Left lung (tissue), 10 donors: Measurements from ENCODE around the gene JPH2. TPM values are rescaled to one million over a fixed set of nuclear protein-coding genes. Genes with fewer than 3 reads are reported as not detected.

Source experiments
- ATAC-seq: fragments of 200-7000 bp; cut with Tn5 transposase; one replicate; pipeline ENCODE4 v1.9.1; 2020; ENCODE audit warnings: moderate library complexity
- DNase-seq, 4 donors: peaks; one replicate each; pipeline ENCODE4 v3.0.0-alpha.2; 2013 to 2020
- H3K27ac ChIP-seq, 2 donors: fragments of 200-600 bp; sonication (generic) in 1 of 2; one replicate each; pipeline versions ENCODE4 v1.5.0 to v1.8.0; 2020 to 2021
- H3K27me3 ChIP-seq, 2 donors: fragments of 200-600 bp; sonication (generic) in 1 of 2; one replicate each; pipeline versions ENCODE4 v1.5.0 to v1.8.0; 2020 to 2021
- H3K36me3 ChIP-seq, 2 donors: fragments of 200-600 bp; sonication (generic) in 1 of 2; one replicate each; pipeline versions ENCODE4 v1.5.0 to v1.8.0; 2020 to 2021
- H3K4me1 ChIP-seq, 2 donors: fragments of 200-600 bp; one replicate each; pipeline ENCODE4 v1.8.0; 2021
- H3K4me3 ChIP-seq, 2 donors: fragments of 200-600 bp; sonication (generic) in 1 of 2; one replicate each; pipeline versions ENCODE4 v1.5.0 to v1.8.0; 2020 to 2021; ENCODE audit warnings: mild to moderate bottlenecking in 1 of 2
- H3K9me3 ChIP-seq, 2 donors: fragments of 200-600 bp; sonication (generic) in 1 of 2; one replicate each; pipeline versions ENCODE4 v1.5.0 to v1.8.0; 2020 to 2021
- CTCF ChIP-seq, 2 donors: fragments of 200-600 bp; sonication (generic) in 1 of 2; IDR thresholded peaks; one replicate each; pipeline versions ENCODE4 v1.5.0 to v1.8.0; 2021; ENCODE audit warnings: antibody characterized with exemption in 2 of 2
- intact Hi-C, 2 donors: fragments of 100-400 bp; cut with DNase I; formaldehyde crosslinking; loops; one replicate each; pipeline versions ENCODE4 v1.11.2 to v1.14.2; 2022
- polyA plus RNA-seq, 6 donors: library from polyadenylated mRNA; unstranded; fragments of 120-200 nt; gene quantifications; one replicate each; pipeline ENCODE4 v1.2.1, GENCODE V29; 2013; ENCODE audit not compliant: insufficient read length in 6 of 6
- total RNA-seq, 2 donors: library from RNA; stranded (reverse); fragmentation: NEBNext Ultra II Directional; extraction: Animal tissue kit (Norgen Biotek cat#: 25700); gene quantifications; one replicate each; pipeline ENCODE4 v1.2.1, GENCODE V29; 2021
- donor health status: DM: no; HTN: yes; CAD: no.
- donor health status: DM: no; HTN: no; CAD: no.

JPH2 gene
- total and polyA plus RNA-seq, 8 donors, result 0.83 to 7.4 (median 1.4) TPM

DNA sequence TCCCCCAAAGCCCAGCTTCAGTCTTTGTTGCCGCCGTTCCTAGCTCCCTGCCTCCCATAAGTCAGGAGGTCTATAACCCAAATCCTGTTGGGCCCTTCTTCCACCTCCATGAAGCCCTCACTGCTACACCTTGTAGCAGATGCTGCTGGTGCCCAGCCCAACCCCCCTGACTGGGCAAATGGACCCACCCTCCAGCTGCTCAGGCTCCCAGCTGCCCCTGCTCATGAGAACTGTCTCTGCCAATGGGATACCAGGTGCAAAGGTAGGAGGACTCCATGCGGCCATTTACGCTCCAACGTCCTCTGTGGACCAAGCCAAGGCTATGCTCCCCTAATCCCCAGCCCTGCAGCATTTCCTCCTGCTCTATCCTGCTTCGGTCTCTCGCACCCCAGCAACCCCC lies 71.8 kb downstream of the JPH2 start:
- Histone ChIP-seq H3K9me3 (no peaks in the 10 kb centered on the region), H3K36me3 (no peaks in the 10 kb centered on the region), H3K27ac (no peak overlapping the region), H3K4me1 (no peaks in the 10 kb centered on the region), H3K4me3 (no peak overlapping the region), H3K27me3 (peaks cover 10 to 54% of the 10 kb centered on the region in 2 donors)
- intact Hi-C loops, result no loop called here
- no peak for TF ChIP-seq CTCF (IDR thresholded peaks at IDR 0.05)
- DNase-seq (no peak), ATAC-seq (no peak)

- Histone ChIP-seq H3K36me3 (no peaks in the 10 kb centered on the region), H3K27me3 (peaks cover 10 to 59% of the 10 kb centered on the region in 2 donors)
- intact Hi-C loops, result no loop called here
Observed at GRCh38 chr20:44113618-44114376, 73.2 kb downstream of the JPH2 start.

GRCh38 chr20:44112889-44113617 lies 73.9 kb downstream of the JPH2 start:
- ATAC-seq (no peak), DNase-seq (no peak)
- no peaks in the 10 kb centered on the region for H3K36me3 ChIP-seq
- H3K27ac ChIP-seq, result no peak overlapping the region
- peaks cover 10 to 59% of the 10 kb centered on the region in 2 donors for H3K27me3 ChIP-seq
- no peaks in the 10 kb centered on the region for H3K4me1 ChIP-seq
- intact Hi-C loops, result no loop called here
- peaks cover 0 to 2% of the 10 kb centered on the region in 2 donors for H3K9me3 ChIP-seq
- H3K4me3 ChIP-seq, result no peak overlapping the region
- no peak for TF ChIP-seq CTCF (IDR thresholded peaks at IDR 0.05)

More at GRCh38 chr20:44113618-44114376, 73.2 kb downstream of the JPH2 start:
- ATAC-seq (no peak), DNase-seq (no peak)
- H3K27ac ChIP-seq, result no peak overlapping the region
- no peak for TF ChIP-seq CTCF (IDR thresholded peaks at IDR 0.05)
- no peak overlapping the region for H3K4me3 ChIP-seq
- no peaks in the 10 kb centered on the region for H3K9me3 ChIP-seq
- no peaks in the 10 kb centered on the region for H3K4me1 ChIP-seq

DNA sequence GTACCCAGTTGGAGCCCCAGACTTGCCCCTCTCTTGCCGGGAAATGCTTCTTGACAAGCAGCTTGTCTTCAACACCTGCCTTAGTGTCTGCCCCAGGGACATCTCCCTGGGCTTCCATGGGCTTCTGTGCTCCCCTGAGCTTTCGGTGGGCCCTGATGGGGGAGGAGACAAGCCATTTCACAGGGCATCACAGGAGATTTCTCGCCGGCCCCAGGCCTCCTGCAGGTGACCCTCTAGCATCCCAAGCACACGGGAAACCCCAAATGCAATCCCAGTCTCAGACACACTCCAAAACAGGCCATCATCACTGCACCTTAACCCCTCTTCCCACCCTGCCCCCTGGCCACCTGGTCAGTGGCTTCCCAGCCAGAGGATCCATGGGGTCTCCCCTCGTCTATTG lies 74.5 kb downstream of the JPH2 start:
- no peak for TF ChIP-seq CTCF (IDR thresholded peaks at IDR 0.05)
- H3K36me3 ChIP-seq, result no peaks in the 10 kb centered on the region
- H3K9me3 ChIP-seq, result peaks cover 0 to 8% of the 10 kb centered on the region in 2 donors
- H3K27ac ChIP-seq, result no peak overlapping the region
- ATAC-seq, result no peak
- intact Hi-C loops, result no loop called here
- DNase-seq, result no peak
- H3K27me3 ChIP-seq, result peaks cover 10 to 53% of the 10 kb centered on the region in 2 donors
- H3K4me1 ChIP-seq, result no peaks in the 10 kb centered on the region
- H3K4me3 ChIP-seq, result no peak overlapping the region

GRCh38 chr20:44111712-44112335 lies 75.2 kb downstream of the JPH2 start:
- ATAC-seq, result no peak
- no peak for DNase-seq
- TF ChIP-seq CTCF (IDR thresholded peaks at IDR 0.05), result no peak
- intact Hi-C loops, result no loop called here
- Histone ChIP-seq H3K27ac (no peak overlapping the region), H3K4me3 (no peak overlapping the region), H3K27me3 (peaks cover 10 to 46% of the 10 kb centered on the region in 2 donors), H3K9me3 (peaks cover 0 to 8% of the 10 kb centered on the region in 2 donors), H3K4me1 (no peaks in the 10 kb centered on the region), H3K36me3 (no peaks in the 10 kb centered on the region)
